Activated CD4-positive, alpha-beta T cell treated with anti-CD3 and anti-CD28 coated beads, Interleukin-2, Interleukin-6, amounts not matched to agents 100 ng/mL and 50 ng/mL, durations not matched to agents 16 hours and 8 hours (primary cell): ENCODE results near the gene TPR.
"Not testable (repeated sequence)": the region's sequence is repeated elsewhere in the genome, so short reads cannot be mapped to it uniquely, and the experiment has no call there.

ENCODE experiments used
- DNase-seq: peaks from one replicate; pipeline ENCODE4 v3.0.0-alpha.2; 2020

Gene TPR

DNA sequence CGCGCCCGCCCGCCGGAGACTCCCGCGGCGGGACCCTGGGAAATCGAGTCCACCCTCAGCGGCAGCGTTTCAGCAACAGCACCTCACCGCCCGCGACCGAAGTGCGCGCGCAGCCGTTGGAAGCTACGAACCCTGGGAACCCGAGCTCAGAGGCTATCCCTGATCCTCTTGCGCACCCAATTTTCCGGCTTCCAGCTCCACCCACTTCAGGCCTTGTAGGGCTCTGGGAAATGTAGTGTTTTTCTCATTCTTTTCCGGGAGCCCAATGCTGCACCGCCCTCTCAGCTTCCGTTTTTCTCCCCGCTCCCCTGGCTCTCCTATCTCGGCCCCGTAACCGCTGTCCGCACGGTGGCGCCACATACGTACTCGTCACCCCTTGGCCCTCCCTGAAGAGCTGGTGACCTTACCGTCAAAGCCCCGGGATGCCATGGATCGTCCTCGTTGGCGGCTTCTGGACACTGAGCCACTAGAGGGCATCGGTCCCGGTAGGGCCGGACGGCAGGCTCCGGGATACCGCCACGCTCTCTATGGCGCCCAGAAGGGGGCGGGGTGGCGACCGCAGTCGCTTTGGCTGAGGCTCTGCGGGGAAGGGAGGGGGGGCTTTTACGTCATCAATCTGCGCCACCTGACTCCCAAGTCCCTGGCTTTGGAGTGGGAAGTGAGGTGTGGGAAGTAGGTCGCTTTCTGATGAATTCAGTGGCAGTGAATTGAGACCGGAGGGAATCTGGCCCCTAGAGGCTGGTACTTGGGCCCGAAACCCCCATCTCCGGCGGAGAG, at the start of gene TPR, which contains the start of gene ODR4:
TSS of gene TPR (minus strand) at position 102 of the 777 bp plus-strand sequence. CDS start 225 bp downstream, outside the sequence.
TSS of gene ODR4 (plus strand) at position 687 of the 777 bp plus-strand sequence. CDS start 3,948 bp downstream, outside the sequence.
- peak; percentile 97 for DNase-seq

DNA sequence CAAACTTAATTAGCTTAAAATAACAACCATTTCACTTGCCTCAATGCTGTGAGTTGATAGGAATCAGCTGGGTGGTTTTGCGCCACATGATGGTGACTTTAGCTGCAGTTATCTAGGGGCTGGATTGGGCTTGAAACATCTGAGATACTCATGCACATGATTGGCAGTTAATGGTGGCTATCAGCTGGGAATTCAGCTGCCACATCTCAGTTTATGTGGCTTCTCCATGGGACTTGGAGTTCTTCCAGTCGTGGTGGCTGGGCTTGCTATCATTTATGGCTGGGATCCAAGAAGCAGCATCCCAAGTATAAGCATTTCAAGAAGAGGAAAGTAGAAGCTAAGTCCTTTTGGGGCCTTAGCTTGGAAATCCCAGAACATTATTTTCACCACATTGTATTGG, 49.5 kb upstream of the TPR start:
- no peak for DNase-seq

DNA sequence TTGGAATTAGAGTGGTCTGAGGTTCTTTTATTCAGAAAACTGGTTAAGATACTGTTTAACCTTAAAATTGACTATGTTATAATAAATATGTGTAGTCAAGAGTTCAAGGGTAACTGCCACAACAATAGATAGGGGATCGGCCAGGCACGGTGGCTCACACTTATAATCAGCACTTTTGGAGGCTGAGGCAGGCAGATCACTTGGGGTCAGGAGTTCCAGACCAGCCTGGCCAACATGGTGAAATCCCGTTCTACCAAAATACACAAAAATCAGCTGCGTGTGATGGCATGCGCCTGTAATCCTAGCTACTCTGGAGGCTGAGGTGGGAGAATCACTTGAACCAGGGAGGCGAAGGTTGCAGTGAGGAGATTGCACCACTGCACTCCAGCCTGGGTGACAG, 46.4 kb upstream of the TPR start:
- no peak for DNase-seq

DNA sequence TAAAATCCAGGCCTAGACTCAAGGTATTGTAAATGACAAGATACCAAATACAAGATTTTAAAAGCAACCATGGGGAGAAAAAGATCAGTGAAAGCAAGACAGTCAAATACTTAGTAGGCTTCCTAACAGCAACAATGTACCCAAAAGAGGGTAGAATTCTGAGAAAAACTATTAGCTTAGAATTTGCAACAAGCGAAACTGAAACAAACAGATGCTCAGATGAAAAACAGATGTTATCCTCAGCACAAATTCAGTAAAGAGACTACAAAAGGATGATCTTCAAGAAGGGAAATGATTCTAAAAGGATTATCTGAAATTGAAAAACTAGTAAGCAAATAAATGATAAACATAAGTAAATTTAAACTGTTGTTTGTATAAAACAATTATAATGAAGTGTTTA, 45.9 kb upstream of the TPR start:
- peak; percentile 40 for DNase-seq

DNA sequence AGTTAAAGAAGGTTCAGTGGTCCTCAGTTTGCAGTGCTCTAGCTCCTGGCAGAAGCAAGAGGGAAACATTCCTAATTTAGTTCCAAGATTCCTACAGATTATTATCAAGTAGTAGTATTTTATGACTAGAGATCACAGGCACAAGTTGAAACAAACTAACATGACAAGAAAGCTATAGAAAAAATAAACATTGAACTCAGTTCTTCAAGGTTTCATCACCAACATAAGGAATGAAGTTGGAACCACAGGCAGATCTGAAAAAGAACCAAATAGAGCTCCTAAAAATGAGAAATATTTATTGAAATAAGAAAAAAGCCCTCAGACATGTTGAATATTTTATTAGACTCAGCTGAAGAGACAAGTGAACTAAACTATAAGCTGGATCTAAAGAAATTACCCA, 45.3 kb upstream of the TPR start:
- no peak for DNase-seq

DNA sequence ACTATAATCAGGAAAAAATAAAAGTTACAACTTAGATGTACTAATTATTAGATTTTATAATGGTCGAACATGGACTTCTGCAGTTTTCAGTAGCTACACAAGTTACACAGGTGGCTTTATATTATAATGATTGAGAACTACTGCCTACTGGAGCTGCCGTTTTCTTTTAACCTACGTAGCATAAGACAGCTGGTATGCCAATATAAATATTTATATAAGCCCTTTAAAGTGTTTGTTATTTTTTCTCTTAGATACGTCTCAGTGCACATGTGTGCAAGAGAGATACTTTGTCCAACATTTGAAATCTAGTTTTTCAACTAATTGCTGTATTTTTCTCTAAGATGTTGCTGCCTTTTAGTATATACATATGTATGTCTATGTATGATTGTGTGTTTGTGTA, 43.5 kb upstream of the TPR start:
- DNase-seq = no peak

DNA sequence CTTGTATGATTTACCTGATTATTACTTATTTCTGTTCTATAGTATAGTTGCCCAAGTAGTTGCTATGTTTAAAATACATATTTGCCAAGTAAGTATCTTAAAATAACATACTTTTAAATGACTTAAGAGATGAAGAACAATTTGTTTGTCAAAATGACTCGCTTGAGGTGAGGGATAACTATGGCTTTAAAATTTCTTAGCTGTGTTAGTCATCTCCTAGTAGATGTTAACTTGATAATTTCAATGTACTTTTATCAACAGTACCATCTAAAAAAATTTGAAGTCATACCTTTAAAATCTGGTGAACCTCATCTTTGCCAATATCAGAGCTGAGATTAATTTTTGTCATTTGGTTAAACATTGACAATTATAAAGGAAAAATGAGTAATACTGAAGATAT, 38.3 kb upstream of the TPR start:
- no peak for DNase-seq

DNA sequence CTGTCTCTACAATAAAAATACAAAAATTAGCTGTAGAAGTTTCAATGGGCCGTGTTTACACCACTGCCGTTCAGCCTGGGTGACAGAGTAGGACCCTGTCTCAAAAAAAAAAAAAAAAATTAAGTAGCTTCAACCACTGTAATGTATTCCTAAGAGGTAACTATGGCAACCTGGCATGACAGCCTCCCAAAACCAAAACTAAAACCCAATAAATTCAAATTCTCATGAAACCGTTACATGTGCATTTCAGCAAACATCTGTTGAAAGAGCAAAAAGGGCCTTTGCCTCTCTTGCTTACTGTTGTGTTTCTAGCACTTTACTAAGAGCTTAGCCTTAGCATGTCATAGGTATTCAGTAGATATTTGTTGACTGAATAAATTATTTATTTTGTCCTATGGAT, 34.0 kb upstream of the TPR start:
- DNase-seq = no peak

DNA sequence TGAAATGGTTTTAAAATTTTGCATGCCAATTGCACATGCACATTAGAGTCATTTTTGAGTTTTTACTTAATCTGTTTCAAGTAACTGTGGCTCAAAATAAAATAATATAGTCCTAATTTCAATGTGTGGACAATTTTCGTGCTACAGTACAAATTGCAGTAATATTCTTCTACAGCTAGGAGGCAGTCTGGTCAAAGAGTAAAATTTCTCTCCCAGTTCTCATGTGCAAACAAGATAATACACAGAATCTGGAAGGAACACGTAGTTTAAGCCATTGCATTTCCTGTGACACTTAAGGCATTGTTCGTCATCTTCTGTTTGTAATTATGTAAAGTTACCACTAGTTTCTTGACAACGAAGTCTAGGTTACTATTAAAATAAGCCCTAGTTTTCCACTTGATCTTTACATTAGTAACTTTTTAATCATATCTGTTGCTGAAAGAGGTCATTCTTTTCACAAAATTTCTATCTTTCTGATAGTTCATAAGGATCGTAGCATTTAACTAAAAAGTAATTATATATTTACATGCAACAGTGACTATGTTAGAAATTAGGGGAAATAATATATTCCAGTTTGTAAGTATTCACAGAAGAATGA, 29.5 kb upstream of the TPR start:
- peak; percentile 64 for DNase-seq

DNA sequence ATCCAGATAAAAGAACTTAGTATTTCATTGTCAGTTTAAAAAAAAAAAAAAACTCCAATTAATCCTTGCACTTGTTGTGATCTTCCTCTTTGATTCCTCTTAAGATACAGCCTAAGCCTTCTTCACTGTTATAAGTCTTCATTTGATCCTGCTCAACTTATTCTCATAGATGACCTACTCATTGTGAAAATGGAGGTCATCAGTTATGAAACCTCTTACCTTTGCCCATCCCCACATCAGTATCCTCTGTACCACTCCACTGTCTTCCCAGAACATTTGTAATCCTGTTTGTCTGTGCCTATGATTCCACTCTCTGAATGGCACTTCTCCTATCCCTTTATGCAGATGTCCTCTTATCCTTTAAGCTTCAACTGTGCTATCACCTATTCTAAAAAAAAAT, 28.6 kb upstream of the TPR start:
- no peak for DNase-seq

DNA sequence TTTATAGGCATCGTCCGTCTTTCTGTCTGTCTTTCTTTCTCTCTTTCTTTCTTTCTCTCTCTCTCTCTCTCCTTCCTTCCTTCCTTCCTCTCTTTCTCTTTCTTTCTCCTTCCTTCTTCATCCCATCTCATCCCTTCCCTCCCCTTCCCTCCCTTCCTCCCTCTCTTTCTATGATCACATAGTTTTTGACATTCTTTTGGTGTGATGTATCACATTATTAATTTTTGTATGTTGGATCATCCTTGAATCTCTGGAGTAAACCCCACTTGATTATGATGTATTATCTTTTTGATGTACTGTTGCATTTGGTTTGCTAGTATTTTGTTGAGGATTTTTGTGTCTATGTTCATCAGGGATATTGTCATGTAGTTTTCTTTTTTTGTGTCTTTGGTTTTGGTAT, 26.4 kb upstream of the TPR start:
- not testable (repeated sequence) for DNase-seq

DNA sequence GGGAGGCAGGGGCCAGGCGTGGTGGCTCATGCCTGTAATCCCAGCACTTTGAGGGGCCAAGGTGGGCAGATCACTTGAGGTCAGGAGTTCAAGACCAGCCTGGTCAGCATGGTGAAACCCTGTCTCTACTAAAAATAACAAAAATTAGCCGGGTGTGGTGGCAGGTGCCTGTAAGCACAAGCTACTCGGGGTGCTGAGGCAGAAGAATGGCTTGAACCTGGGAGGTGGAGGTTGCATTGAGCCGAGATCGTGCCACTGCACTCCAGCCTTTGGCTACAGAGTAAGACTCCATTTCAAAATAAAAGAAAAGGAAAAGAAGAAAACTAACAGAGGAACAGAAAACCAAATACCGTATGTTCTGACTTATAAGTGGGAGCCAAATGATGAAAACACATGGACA, 17.7 kb upstream of the TPR start:
- DNase-seq = not testable (repeated sequence)

DNA sequence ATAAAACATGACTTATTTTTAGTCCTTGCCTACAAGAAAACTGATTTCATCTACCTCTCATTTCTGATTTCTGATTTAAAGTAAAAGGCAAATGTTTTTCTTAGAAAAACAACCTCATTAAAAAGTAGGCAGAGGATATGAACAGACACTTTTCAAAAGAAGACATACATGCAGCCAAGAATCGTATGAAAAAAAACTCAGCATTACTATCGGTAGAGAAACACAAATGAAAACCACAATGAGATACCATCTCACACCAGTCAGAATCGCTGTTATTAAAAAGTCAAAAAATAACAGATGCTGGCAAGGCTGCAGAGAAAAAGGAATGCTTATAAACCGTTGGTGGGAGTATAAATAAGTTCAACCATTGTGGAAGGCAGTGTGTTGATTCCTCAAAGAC, 16.8 kb upstream of the TPR start:
- no peak for DNase-seq

DNA sequence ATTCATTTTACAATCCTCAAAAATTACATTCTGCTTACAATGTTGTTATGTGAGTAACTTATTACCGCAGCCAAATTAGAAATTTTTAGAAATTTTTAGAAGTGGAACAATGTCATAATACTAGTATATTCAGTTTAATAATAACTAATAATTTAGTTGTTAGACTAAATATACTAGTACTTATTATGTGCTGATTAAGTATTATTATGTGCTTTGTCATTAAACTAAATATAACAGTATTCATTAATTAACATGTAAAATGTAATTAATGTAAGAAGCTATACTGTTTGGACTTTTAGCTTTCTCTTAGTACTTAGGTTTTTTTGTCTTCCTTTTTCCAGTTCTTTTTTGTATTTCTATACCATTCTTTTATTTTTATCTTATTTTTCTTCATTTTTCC, 15.9 kb upstream of the TPR start:
- no peak for DNase-seq

DNA sequence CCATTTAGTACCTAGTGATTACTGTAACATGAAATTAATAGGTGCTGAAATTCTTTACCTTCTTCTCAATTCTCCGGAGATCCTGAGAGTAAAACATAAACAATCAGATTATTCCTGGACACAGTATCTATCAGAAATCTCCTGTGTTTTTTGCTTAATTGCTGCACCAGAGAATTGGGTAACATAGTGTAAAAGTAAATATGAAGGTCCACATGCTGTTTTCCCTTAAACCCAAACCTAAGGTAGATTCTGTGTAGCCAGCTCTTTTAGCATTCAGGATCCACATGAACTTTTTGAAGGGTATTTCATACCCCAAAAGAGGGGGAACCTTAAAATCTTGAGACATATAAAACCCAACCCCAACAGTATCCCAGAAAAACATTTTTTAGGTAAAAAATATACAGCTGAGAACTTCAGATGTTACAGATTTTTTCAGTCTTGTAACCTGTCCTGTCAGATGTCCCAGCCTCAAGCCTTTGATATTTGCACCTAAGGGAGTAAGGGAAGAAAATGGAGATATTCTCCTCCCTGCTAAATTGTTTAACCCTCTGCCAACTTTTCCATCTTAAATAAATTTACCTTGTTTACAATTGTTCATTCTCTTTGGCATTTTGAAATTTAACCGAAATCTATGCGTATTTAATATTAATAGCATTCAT, 11.8 kb upstream of the TPR start:
- DNase-seq = no peak

DNA sequence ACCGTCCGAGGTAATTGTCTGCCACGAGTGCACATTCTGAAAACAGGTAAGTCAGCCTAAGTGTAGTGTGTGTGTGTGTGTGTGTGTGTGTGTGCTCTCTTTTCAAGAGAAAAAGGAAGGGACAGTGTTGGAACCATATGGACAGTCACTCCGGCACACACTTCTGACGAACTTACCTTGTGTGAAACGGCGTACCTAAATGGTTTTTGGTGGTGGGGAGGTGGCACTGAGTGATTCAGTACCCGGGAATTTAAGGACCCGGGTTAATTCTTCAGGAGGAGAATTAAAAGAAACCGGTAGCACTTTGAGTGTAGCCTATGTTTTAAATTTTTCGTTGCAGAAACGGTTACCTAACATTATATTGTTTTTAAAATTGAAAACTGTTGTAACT, 871 bp upstream of the TPR start:
- DNase-seq = no peak

DNA sequence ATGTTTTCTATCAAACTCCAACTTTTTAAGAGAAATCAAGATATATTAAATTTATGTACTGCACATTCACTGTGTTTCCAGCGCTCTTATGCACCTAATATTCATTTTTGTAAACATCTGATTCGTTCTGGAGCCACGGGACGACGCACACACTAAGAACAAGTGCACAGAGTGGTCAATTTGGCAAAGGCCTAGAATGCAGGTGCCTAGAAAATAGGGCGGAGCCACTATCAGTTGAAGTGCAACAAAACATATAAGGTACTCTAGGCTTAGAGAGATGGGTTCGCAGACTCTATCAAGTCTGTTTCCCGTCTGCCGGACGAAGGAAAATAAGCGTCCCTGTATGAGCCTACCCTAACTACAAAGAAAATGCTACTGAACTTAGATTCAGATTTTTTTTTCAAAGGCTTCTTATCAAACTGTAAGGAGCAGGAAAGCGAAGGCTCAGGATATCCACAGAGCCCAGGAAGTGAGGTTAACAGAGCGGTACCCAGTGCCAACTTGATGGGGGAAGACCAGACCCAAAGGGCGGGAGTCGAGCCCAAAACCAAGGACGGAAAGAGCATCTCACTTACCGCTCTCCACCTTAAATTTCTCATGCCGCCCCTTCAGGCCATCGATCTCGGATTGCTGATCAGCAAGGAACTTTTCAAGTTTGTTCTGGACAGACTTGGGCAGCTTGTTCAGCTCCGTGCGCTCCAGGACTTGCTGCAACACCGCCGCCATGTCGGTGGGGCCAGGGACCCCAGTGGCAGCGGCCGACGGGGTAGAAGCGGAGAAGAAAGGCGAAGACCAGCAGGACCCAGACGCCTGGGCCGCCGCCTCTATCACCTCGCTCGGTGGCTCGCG, 526 bp downstream of the TPR start:
- DNase-seq = peak; percentile 62

DNA sequence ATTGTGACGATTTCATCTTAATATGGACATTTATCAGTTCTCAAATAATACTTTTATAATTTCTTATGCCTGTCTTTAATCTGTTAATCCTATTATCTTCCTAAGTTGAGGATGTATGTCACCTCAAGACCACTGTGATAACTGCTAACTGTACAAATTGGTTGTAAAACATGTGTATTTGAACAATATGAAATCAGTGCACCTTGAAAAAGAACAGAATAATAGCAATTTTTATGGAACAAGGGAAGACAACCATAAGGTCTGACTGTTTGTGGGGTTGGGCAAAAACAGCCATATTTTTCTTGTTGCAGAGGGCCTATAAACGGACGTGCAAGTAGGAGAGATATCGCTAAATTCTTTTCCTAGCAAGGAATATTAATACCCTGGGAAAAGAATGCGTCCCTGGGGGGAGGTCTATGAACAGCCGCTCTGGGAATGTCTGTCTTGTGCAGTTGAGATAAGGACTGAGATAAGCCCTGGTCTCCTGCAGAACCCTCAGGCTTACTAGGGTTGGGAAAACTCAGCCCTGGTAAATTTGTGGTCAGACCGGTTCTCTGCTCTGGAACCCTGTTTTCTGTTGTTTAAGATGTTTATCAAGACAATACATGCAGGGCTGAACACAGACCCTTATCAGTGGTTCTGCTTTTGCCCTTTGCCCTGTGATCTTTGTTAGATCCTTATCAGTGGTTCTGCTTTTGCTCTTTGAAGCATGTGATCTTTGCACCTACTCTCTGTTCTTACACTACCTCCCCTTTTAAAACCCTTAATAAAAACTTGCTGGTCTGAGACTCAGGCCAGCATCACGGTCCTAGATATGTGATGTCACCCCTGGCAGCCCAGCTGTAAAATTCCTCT, 27.0 kb downstream of the TPR start:
- not testable (repeated sequence) for DNase-seq

DNA sequence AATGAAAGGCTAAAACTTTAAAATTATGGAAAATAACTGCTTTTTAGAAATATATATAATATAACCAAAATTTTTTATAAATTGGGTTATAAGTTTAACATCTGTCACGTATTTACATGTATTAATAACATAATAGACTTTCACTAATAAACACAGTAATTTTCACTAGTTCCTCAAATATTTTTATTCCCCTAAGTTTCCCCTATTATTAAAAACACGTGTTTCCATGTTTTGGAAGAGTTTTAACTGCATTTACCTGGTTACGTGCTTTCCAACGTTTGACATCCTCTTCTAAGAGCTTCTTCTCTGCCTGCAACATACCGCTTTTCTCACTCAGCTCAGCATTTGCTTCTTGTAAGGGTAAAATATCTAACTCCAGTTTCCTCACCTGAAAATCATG, 34.3 kb downstream of the TPR start:
- DNase-seq = no peak

DNA sequence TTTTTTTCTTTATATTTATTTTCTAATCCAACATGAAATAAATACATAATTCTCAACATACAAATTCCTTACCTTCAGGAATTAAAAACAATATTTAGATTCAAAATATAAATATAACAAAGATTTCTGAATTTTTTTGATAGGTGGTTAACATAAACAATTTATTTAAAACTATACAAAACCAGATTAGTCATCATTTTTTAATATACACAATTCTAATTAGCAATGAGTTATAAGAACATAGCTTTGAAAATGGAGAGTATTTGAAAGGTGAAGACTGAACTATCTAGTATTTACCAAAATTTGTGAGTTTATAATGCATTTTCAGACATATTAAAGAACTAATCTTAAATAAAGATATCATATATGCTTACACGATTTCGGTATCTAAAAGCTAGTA, 37.5 kb downstream of the TPR start:
- no peak for DNase-seq

DNA sequence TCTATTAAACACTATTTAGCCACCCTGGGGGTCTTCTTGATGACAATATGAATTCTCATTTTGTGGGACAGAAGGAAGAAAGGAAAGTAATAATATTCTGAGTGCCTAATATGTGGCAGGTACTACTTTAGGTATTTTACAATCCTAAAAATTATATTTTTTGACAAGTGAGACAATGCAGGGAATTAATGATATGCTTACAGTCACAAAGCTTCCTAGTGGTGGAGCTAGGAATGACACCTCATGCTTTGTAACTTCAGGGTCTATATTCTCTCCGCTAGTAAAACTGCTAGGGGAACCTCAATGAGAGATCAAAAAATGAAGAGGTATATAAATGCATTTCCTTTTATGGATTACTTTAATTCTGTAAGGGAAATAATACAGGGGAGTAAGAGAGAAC, 44.3 kb downstream of the TPR start:
- DNase-seq = no peak

DNA sequence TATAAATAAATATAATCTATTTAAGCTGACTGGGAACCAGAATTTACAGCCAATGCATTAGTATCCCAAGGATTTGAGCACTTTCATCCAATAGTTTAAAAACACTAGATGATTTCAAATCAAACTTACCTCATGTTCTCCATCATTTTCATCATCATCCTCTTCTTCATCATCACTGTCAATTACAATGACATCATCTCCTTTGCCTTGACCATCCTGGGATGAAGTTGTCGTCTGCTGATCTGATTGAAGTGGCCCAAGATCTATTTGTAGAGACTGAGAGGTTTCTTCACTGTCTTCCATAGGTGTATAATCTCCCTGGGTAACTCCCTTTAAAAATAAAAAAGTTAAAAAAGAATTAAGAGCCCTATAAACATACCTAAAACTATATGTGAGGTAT, 47.7 kb downstream of the TPR start:
- no peak for DNase-seq
